B cell (primary cell): ENCODE measurements around the gene STX1A. TPM values are rescaled to one million over a fixed set of nuclear protein-coding genes. Genes with fewer than 3 reads are reported as not detected.

ENCODE experiments used
- ATAC-seq: fragments of 200-7000 bp; cut with Tn5 transposase; one replicate; pipeline ENCODE4 v1.10.0; 2021; ENCODE audit warnings: low read depth, mild to moderate bottlenecking, moderate number of reproducible peaks, moderate library complexity
- CTCF ChIA-PET: fragments of 350-600 bp; sonication (Branson Sonifier 250); formaldehyde crosslinking; loops from one replicate; lab custom pipeline; 2021; ENCODE audit warnings: antibody characterized with exemption, inconsistent platforms; lab: Charles Lee
- POLR2A ChIA-PET: fragments of 350-600 bp; sonication (Branson Sonifier 250); formaldehyde crosslinking; loops from one replicate; lab custom pipeline; 2021; ENCODE audit warnings: antibody characterized with exemption; lab: Charles Lee
- DNase-seq: peaks from one replicate; pipeline ENCODE4 v3.0.0; 2013
- H2AFZ ChIP-seq: 2 replicates; pipeline ENCODE4 v1.6.1; 2012; ENCODE audit warnings: mild to moderate bottlenecking, low read depth, low read length; ENCODE audit not compliant: insufficient read depth, poor library complexity, severe bottlenecking
- H3K27ac ChIP-seq, 2 donors: 1 replicate in 1 of 2; 2 replicates in 1 of 2; pipeline ENCODE4 v1.5.1; 2012 to 2013; ENCODE audit warnings: low read length in 2 of 2, mild to moderate bottlenecking in 2 of 2, moderate library complexity in 1 of 2
- H3K27me3 ChIP-seq, 4 experiments: fragments of 200-600 bp in 1 of 4; sonication (generic) in 1 of 4; replicated peaks in 1 of 4; 1 replicate in 2 of 4; 2 replicates in 2 of 4; pipeline versions ENCODE4 v1.6.1 to v1.7.0; 2013 to 2016; ENCODE audit warnings: low read length in 3 of 4, mild to moderate bottlenecking in 2 of 4, mixed read lengths in 1 of 4, moderate library complexity in 1 of 4; ENCODE audit not compliant: insufficient read depth in 4 of 4, control insufficient read depth in 3 of 4; ENCODE audit errors: control extremely low read depth in 1 of 4
- H3K36me3 ChIP-seq, 2 experiments: replicated peaks in 1 of 2; 1 replicate in 1 of 2; 2 replicates in 1 of 2; pipeline versions ENCODE4 v1.6.1 to v1.7.1; 2013; ENCODE audit warnings: low read length in 1 of 2; ENCODE audit not compliant: insufficient read depth in 2 of 2, control insufficient read depth in 1 of 2; ENCODE audit errors: control extremely low read depth in 1 of 2, extremely low read depth in 1 of 2
- H3K4me1 ChIP-seq, 2 donors: fragments of 200-600 bp in 1 of 2; sonication (generic) in 1 of 2; 1 replicate in 1 of 2; 2 replicates in 1 of 2; pipeline versions ENCODE4 v1.5.1 to v1.6.1; 2013 to 2017; ENCODE audit warnings: low read length in 2 of 2; ENCODE audit not compliant: control insufficient read depth in 2 of 2, insufficient read depth in 2 of 2
- H3K4me2 ChIP-seq: replicated peaks from 2 replicates; pipeline ENCODE3; 2012; ENCODE audit warnings: mild to moderate bottlenecking, low read depth, low read length; ENCODE audit not compliant: poor library complexity, severe bottlenecking
- H3K4me3 ChIP-seq, 5 experiments: fragments of 200-600 bp in 1 of 5; sonication (generic) in 1 of 5; 1 replicate in 3 of 5; 2 replicates in 2 of 5; pipeline versions ENCODE4 v1.5.1 to v1.7.0; 2011 to 2016; ENCODE audit warnings: low read length in 4 of 5, mild to moderate bottlenecking in 4 of 5, low read depth in 2 of 5, control low read depth in 1 of 5, moderate library complexity in 1 of 5; ENCODE audit not compliant: insufficient read depth in 1 of 5; ENCODE audit errors: control extremely low read depth in 1 of 5, extremely low read depth in 1 of 5
- H3K79me2 ChIP-seq: fragments of 200-600 bp; sonication (generic); one replicate; pipeline ENCODE4 v1.6.0; 2016; ENCODE audit warnings: low read length; ENCODE audit not compliant: control insufficient read depth, insufficient read depth
- H3K9ac ChIP-seq: fragments of 200-600 bp; sonication (generic); 2 replicates; pipeline ENCODE4 v1.6.1; 2017; ENCODE audit warnings: mild to moderate bottlenecking, low read length, moderate library complexity
- H3K9me3 ChIP-seq, 3 donors: one replicate each; pipeline versions ENCODE4 v1.6.1 to v1.7.1; 2013; ENCODE audit warnings: low read length in 2 of 3; ENCODE audit not compliant: control insufficient read depth in 2 of 3, insufficient read depth in 1 of 3; ENCODE audit errors: control extremely low read depth in 1 of 3
- H4K20me1 ChIP-seq: 2 replicates; pipeline ENCODE4 v1.6.0; 2012; ENCODE audit warnings: mild to moderate bottlenecking, low read length; ENCODE audit not compliant: insufficient read depth, control insufficient read depth, poor library complexity, severe bottlenecking
- H3K27ac Mint-ChIP-seq: one replicate; pipeline ENCODE4 v1.8.0; 2021; ENCODE audit warnings: mixed read lengths
- H3K27me3 Mint-ChIP-seq: one replicate; pipeline ENCODE4 v1.8.0; 2021; ENCODE audit warnings: mixed read lengths
- H3K4me1 Mint-ChIP-seq: one replicate; pipeline ENCODE4 v1.8.0; 2021; ENCODE audit warnings: mixed read lengths
- H3K4me3 Mint-ChIP-seq: one replicate; pipeline ENCODE4 v1.8.0; 2021; ENCODE audit warnings: mixed read lengths
- H3K9me3 Mint-ChIP-seq: one replicate; pipeline ENCODE4 v1.8.0; 2022; ENCODE audit warnings: mixed read lengths; ENCODE audit not compliant: insufficient read depth
- CTCF ChIP-seq: fragments of 200-600 bp; IDR thresholded peaks from one replicate; pipeline ENCODE4 v1.8.0; 2022; ENCODE audit warnings: antibody characterized with exemption, mild to moderate bottlenecking
- EZH2 ChIP-seq: IDR thresholded peaks from 2 replicates; pipeline ENCODE4 v1.6.1; 2012; ENCODE audit warnings: borderline replicate concordance, low read depth, mild to moderate bottlenecking, moderate library complexity, low read length; ENCODE audit not compliant: insufficient read depth, poor library complexity, severe bottlenecking
- WGBS: methylation state at CpG from one replicate; pipeline ENCODE4 v1.1.5; 2013; ENCODE audit warnings: missing lambda C conversion rate; ENCODE audit not compliant: insufficient coverage; 5-methylcytosine and 5-hydroxymethylcytosine counted together
- intact Hi-C: fragments of 100-400 bp; cut with micrococcal nuclease; formaldehyde crosslinking; loops from one replicate; pipeline ENCODE4 v1.10.0; 2022
- polyA plus RNA-seq: library from polyadenylated mRNA; depleted of rRNA; stranded (reverse); fragments of >200 nt; gene quantifications from 2 replicates; pipeline ENCODE4 v1.2.3, GENCODE V29; 2012
- total RNA-seq, 2 donors: library from RNA; stranded (reverse); fragments of 120-200 nt in 1 of 2; gene quantifications; 1 replicate in 1 of 2; 2 replicates in 1 of 2; pipeline versions ENCODE4 v1.2.3 to v1.2.4, GENCODE V29; 2013 to 2022

The STX1A gene
- total and polyA plus RNA-seq, 2 donors (not counting 1 experiment from before 2014, with no cell fraction given) = 3.1 to 9.6 TPM

- ChIA-PET CTCF (interaction anchor here (0.6 to 3.9 kb wide), 5 partner anchors 10 to 170 kb away, joined by 3 to 41 read pairs (median 3); no protein-coding TSS in a partner anchor), POLR2A (no interaction called here)
Observed at GRCh38 chr7:73728551-73728950, 9.1 kb upstream of the STX1A start.

GRCh38 chr7:73727952-73728351, 8.5 kb upstream of the STX1A start:
- Histone ChIP-seq H4K20me1 (no peaks in the 10 kb centered on the region), H3K36me3 (no peaks in the 10 kb centered on the region), H3K9ac (no peak overlapping the region), H2AFZ (no peak overlapping the region), H3K27me3 (peaks cover 0 to 19% (median 11%) of the 10 kb centered on the region in 4 experiments), H3K27ac (no peak overlapping the region), H3K79me2 (no peaks in the 10 kb centered on the region), H3K9me3 (no peaks in the 10 kb centered on the region), H3K4me1 (peaks cover 0 to 2% of the 10 kb centered on the region in 2 donors), H3K4me3 (no peak overlapping the region), H3K4me2 (no peak overlapping the region)
- no peak for DNase-seq
- Mint-ChIP-seq H3K27ac (no peak overlapping the region), H3K4me1 (no peaks in the 10 kb centered on the region), H3K4me3 (no peak overlapping the region), H3K27me3 (peaks cover 14% of the 10 kb centered on the region), H3K9me3 (no peaks in the 10 kb centered on the region)
- ChIA-PET CTCF (interaction anchor here (0.6 to 3.9 kb wide), 4 partner anchors 17 to 170 kb away, joined by 3 to 41 read pairs (median 3); no protein-coding TSS in a partner anchor), POLR2A (no interaction called here)
- TF ChIP-seq CTCF (no peak), EZH2 (no peak)
- no peak for ATAC-seq
- 71% methylated on average over 2 of the region's 3 CpGs for WGBS
- intact Hi-C loops = no loop called here

More at GRCh38 chr7:73728551-73728950, 9.1 kb upstream of the STX1A start:
- no peaks in the 10 kb centered on the region for H3K79me2 ChIP-seq
- H3K27me3 Mint-ChIP-seq = peaks cover 14% of the 10 kb centered on the region
- no peaks in the 10 kb centered on the region for H3K9me3 Mint-ChIP-seq
- DNase-seq (no peak), ATAC-seq (no peak)
- H3K4me2 ChIP-seq = no peak overlapping the region
- no peaks in the 10 kb centered on the region for H3K4me1 Mint-ChIP-seq
- H3K4me1 ChIP-seq = peaks cover 0 to 2% of the 10 kb centered on the region in 2 donors
- no peak overlapping the region for H3K4me3 Mint-ChIP-seq
- no peak for TF ChIP-seq EZH2
- no peak for TF ChIP-seq CTCF
- H3K4me3 ChIP-seq = no peak overlapping the region
- H3K27ac ChIP-seq = no peak overlapping the region
- H4K20me1 ChIP-seq = no peaks in the 10 kb centered on the region
- WGBS = 73% methylated on average over 5 of the region's 5 CpGs
- no peaks in the 10 kb centered on the region for H3K36me3 ChIP-seq
- no peak overlapping the region for H3K27ac Mint-ChIP-seq
- H3K27me3 ChIP-seq = peaks cover 0 to 19% (median 11%) of the 10 kb centered on the region in 4 experiments
- intact Hi-C loops = no loop called here
- H3K9me3 ChIP-seq = no peaks in the 10 kb centered on the region
- no peak overlapping the region for H2AFZ ChIP-seq
- H3K9ac ChIP-seq = no peak overlapping the region
